HepG2 (cell line): ENCODE results near the gene PHF13. TPM values are rescaled to one million over a fixed set of nuclear protein-coding genes. Genes with fewer than 3 reads are reported as not detected.

Experiments used
- CREM ChIP-seq, 2 experiments: sonication (generic) in 1 of 2; formaldehyde crosslinking in 1 of 2; IDR thresholded peaks; 2 replicates each; pipeline versions ENCODE4 v1.4.0 to v1.6.1; 2016 to 2020; ENCODE audit warnings: antibody characterized with exemption in 1 of 2, mild to moderate bottlenecking in 1 of 2, missing genetic modification reagents in 1 of 2
- FOXK2 ChIP-seq: fragments of 450-650 bp; IDR thresholded peaks from 2 replicates; pipeline ENCODE4 v1.6.1; 2016
- HDAC1 ChIP-seq: sonication (generic); formaldehyde crosslinking; IDR thresholded peaks from 2 replicates; pipeline ENCODE4 v1.5.1; 2020; ENCODE audit warnings: mild to moderate bottlenecking, missing genetic modification reagents
- HMG20A ChIP-seq: IDR thresholded peaks from 2 replicates; pipeline ENCODE4 v1.6.1; 2016; ENCODE audit warnings: borderline replicate concordance
- HNF4A ChIP-seq: sonication (generic); formaldehyde crosslinking; IDR thresholded peaks from 2 replicates; pipeline ENCODE4 v1.4.0; 2020; ENCODE audit warnings: missing genetic modification reagents
- JARID2 ChIP-seq: sonication (generic); formaldehyde crosslinking; IDR thresholded peaks from 2 replicates; pipeline ENCODE4 v1.8.1; 2023; ENCODE audit warnings: missing genetic modification reagents, inconsistent platforms; ENCODE audit not compliant: insufficient replicate concordance
- MAX ChIP-seq: IDR thresholded peaks from 2 replicates; pipeline ENCODE4 v1.6.1; 2012; ENCODE audit warnings: inconsistent platforms
- NFE2 ChIP-seq: sonication (generic); formaldehyde crosslinking; IDR thresholded peaks from 2 replicates; pipeline ENCODE4 v1.4.0; 2020; ENCODE audit warnings: missing genetic modification reagents
- NR2F6 ChIP-seq, 2 experiments: IDR thresholded peaks; 2 replicates each; pipeline ENCODE4 v1.6.1; 2016; ENCODE audit warnings: antibody characterized with exemption in 1 of 2, mild to moderate bottlenecking in 1 of 2
- PHF5A ChIP-seq: IDR thresholded peaks from one replicate; pipeline ENCODE4 v1.6.1; 2018; ENCODE audit warnings: low read depth, missing genetic modification reagents; ENCODE audit not compliant: unreplicated experiment
- POGZ ChIP-seq: sonication (generic); formaldehyde crosslinking; IDR thresholded peaks from 2 replicates; pipeline ENCODE4 v1.4.0; 2020; ENCODE audit warnings: mild to moderate bottlenecking, missing genetic modification reagents
- SP1 ChIP-seq, 2 experiments: fragments of 450-650 bp in 1 of 2; sonication (generic) in 1 of 2; formaldehyde crosslinking in 1 of 2; IDR thresholded peaks; 2 replicates each; pipeline versions ENCODE4 v1.4.0 to v1.6.1; 2016 to 2020; ENCODE audit warnings: missing genetic modification reagents in 1 of 2
- SPEN ChIP-seq: sonication (generic); formaldehyde crosslinking; IDR thresholded peaks from 2 replicates; pipeline ENCODE4 v1.5.1; 2020; ENCODE audit warnings: low read depth, mild to moderate bottlenecking, missing genetic modification reagents
- ZNF44 ChIP-seq: sonication (generic); formaldehyde crosslinking; IDR thresholded peaks from 2 replicates; pipeline ENCODE4 v1.5.1; 2020; ENCODE audit warnings: mild to moderate bottlenecking, missing genetic modification reagents
- ZNF629 ChIP-seq: sonication (generic); formaldehyde crosslinking; conservative IDR thresholded peaks from 2 replicates; pipeline ENCODE4 v1.5.0; 2020; ENCODE audit warnings: missing genetic modification reagents
- ZSCAN31 ChIP-seq: sonication (generic); formaldehyde crosslinking; IDR thresholded peaks from 2 replicates; pipeline ENCODE4 v1.5.0; 2020; ENCODE audit warnings: low read depth, mild to moderate bottlenecking, missing genetic modification reagents
- polyA plus RNA-seq, 8 experiments: library from polyadenylated mRNA; depleted of rRNA in 3 of 8; stranded (reverse) in 7 of 8; unstranded in 1 of 8; fragments of >200 nt; fragmentation: Illumina TruSeq in 4 of 8; extraction: Trizol in 4 of 8; gene quantifications; 2 replicates each; pipeline versions ENCODE4 v1.2.1 to v1.2.3, GENCODE V29; 2011 to 2016; ENCODE audit warnings: low read depth in 4 of 8, missing spikeins in 1 of 8, mixed read lengths in 1 of 8; ENCODE audit not compliant: insufficient read depth in 1 of 8
- total RNA-seq, 5 experiments: library from RNA; depleted of rRNA; stranded (reverse); fragments of >200 nt; fragmentation: Illumina TruSeq; extraction: Trizol; gene quantifications; 2 replicates each; pipeline ENCODE4 v1.2.3, GENCODE V29; 2016; ENCODE audit warnings: low read depth in 1 of 5
- TF ChIP-seq, protein P1 (sequence below): sonication (generic); formaldehyde crosslinking; IDR thresholded peaks from 2 replicates; pipeline ENCODE4 v1.5.0; 2020; ENCODE audit warnings: missing genetic modification reagents
- TF ChIP-seq, protein P2 (sequence below), 2 experiments: sonication (generic) in 1 of 2; formaldehyde crosslinking in 1 of 2; IDR thresholded peaks; 2 replicates each; pipeline versions ENCODE4 v1.5.1 to v1.6.1; 2011 to 2020; ENCODE audit warnings: borderline replicate concordance in 1 of 2, low read depth in 1 of 2, low read length in 1 of 2, mild to moderate bottlenecking in 1 of 2, missing genetic modification reagents in 1 of 2, moderate library complexity in 1 of 2
- TF ChIP-seq, protein P3 (sequence below): sonication (generic); formaldehyde crosslinking; IDR thresholded peaks from 2 replicates; pipeline ENCODE4 v1.5.1; 2020; ENCODE audit warnings: mild to moderate bottlenecking, missing genetic modification reagents, borderline replicate concordance
- TF ChIP-seq, protein P4 (sequence below): IDR thresholded peaks from 2 replicates; pipeline ENCODE4 v1.6.1; 2016; ENCODE audit warnings: low read depth

Gene PHF13
- total and polyA plus RNA-seq, 2 of the 13 experiments (the other 11 are each of a cell fraction or from before 2014, with no cell fraction given): 4.7 to 7.4 TPM

- TF ChIP-seq, protein P1, sequence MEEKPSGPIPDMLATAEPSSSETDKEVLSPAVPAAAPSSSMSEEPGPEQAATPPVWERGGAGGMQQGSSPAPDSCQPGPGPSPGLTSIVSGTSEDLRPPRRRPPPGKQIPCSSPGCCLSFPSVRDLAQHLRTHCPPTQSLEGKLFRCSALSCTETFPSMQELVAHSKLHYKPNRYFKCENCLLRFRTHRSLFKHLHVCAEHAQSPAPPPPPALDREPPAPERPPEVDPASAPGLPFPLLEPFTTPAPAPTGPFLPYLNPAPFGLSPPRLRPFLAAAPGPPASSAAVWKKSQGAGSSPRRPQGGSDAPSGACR: no peak
- TF ChIP-seq NR2F6 (IDR thresholded peaks at IDR 0.05) (peak; percentile 49; the same call in 1 of the 2 replicates), NR2F6 (CRISPR knock-in tag; IDR thresholded peaks at IDR 0.05) (peak; percentile 84), ZNF629 (CRISPR knock-in tag) (peak; percentile 51; the same call in 1 of the 2 replicates), SPEN (CRISPR knock-in tag) (peak; percentile 62; the same call in 1 of the 2 replicates), HNF4A (CRISPR knock-in tag) (peak; percentile 99), FOXK2 (peak; percentile 77), PHF5A (CRISPR knock-in tag) (peak; percentile 88), MAX (peak; percentile 72), HDAC1 (CRISPR knock-in tag) (peak; percentile 96), JARID2 (CRISPR knock-in tag) (no peak), CREM (IDR thresholded peaks at IDR 0.05) (peak; percentile 57; the same call in 1 of the 2 replicates), CREM (CRISPR knock-in tag; IDR thresholded peaks at IDR 0.05) (no peak), POGZ (peak; percentile 42; the same call in 1 of the 2 replicates), ZSCAN31 (CRISPR knock-in tag) (0 out of 2 replicates have a peak, but pooled peaks have one; percentile 37), NFE2 (CRISPR knock-in tag) (no peak), ZNF44 (0 out of 2 replicates have a peak, but pooled peaks have one; percentile 17), HMG20A (CRISPR knock-in tag) (peak; percentile 82), SP1 (IDR thresholded peaks at IDR 0.05) (no peak), SP1 (CRISPR knock-in tag; IDR thresholded peaks at IDR 0.05) (peak; percentile 74)
- TF ChIP-seq, protein P2, sequence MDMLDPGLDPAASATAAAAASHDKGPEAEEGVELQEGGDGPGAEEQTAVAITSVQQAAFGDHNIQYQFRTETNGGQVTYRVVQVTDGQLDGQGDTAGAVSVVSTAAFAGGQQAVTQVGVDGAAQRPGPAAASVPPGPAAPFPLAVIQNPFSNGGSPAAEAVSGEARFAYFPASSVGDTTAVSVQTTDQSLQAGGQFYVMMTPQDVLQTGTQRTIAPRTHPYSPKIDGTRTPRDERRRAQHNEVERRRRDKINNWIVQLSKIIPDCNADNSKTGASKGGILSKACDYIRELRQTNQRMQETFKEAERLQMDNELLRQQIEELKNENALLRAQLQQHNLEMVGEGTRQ (IDR thresholded peaks at IDR 0.05; ENCODE audit: low read depth, low read length): no peak
- TF ChIP-seq, protein P2 (CRISPR knock-in tag; IDR thresholded peaks at IDR 0.05; ENCODE audit: borderline replicate concordance): no peak
- TF ChIP-seq, protein P3, sequence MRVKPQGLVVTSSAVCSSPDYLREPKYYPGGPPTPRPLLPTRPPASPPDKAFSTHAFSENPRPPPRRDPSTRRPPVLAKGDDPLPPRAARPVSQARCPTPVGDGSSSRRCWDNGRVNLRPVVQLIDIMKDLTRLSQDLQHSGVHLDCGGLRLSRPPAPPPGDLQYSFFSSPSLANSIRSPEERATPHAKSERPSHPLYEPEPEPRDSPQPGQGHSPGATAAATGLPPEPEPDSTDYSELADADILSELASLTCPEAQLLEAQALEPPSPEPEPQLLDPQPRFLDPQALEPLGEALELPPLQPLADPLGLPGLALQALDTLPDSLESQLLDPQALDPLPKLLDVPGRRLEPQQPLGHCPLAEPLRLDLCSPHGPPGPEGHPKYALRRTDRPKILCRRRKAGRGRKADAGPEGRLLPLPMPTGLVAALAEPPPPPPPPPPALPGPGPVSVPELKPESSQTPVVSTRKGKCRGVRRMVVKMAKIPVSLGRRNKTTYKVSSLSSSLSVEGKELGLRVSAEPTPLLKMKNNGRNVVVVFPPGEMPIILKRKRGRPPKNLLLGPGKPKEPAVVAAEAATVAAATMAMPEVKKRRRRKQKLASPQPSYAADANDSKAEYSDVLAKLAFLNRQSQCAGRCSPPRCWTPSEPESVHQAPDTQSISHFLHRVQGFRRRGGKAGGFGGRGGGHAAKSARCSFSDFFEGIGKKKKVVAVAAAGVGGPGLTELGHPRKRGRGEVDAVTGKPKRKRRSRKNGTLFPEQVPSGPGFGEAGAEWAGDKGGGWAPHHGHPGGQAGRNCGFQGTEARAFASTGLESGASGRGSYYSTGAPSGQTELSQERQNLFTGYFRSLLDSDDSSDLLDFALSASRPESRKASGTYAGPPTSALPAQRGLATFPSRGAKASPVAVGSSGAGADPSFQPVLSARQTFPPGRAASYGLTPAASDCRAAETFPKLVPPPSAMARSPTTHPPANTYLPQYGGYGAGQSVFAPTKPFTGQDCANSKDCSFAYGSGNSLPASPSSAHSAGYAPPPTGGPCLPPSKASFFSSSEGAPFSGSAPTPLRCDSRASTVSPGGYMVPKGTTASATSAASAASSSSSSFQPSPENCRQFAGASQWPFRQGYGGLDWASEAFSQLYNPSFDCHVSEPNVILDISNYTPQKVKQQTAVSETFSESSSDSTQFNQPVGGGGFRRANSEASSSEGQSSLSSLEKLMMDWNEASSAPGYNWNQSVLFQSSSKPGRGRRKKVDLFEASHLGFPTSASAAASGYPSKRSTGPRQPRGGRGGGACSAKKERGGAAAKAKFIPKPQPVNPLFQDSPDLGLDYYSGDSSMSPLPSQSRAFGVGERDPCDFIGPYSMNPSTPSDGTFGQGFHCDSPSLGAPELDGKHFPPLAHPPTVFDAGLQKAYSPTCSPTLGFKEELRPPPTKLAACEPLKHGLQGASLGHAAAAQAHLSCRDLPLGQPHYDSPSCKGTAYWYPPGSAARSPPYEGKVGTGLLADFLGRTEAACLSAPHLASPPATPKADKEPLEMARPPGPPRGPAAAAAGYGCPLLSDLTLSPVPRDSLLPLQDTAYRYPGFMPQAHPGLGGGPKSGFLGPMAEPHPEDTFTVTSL (CRISPR knock-in tag): peak; percentile 40; the same call in 1 of the 2 replicates
- TF ChIP-seq, protein P4, sequence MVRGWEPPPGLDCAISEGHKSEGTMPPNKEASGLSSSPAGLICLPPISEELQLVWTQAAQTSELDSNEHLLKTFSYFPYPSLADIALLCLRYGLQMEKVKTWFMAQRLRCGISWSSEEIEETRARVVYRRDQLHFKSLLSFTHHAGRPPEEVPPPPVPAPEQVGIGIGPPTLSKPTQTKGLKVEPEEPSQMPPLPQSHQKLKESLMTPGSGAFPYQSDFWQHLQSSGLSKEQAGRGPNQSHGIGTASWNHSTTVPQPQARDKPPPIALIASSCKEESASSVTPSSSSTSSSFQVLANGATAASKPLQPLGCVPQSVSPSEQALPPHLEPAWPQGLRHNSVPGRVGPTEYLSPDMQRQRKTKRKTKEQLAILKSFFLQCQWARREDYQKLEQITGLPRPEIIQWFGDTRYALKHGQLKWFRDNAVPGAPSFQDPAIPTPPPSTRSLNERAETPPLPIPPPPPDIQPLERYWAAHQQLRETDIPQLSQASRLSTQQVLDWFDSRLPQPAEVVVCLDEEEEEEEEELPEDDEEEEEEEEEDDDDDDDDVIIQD (CRISPR knock-in tag): peak; percentile 57; the same call in 1 of the 2 replicates
These were observed 31.2 kb upstream of the PHF13 start (continued) for GRCh38 chr1:6582370-6582769.
